Mammary epithelial cell (primary cell): ENCODE data around the gene CLEC20A.

Experiments used
- CTCF ChIP-seq, 2 donors: IDR thresholded peaks in 1 of 2; conservative IDR thresholded peaks in 1 of 2; 2 replicates each; pipeline ENCODE4 v1.5.1; 2011 to 2012; ENCODE audit warnings: inconsistent platforms in 2 of 2, low read length in 2 of 2, mild to moderate bottlenecking in 2 of 2, control low read depth in 1 of 2, low read depth in 1 of 2; ENCODE audit not compliant: insufficient read depth in 1 of 2; ENCODE audit errors: extremely low read depth in 1 of 2
- EZH2 ChIP-seq: IDR thresholded peaks from 2 replicates; pipeline ENCODE4 v1.6.1; 2012; ENCODE audit warnings: low read length, inconsistent platforms, borderline replicate concordance

GRCh38 chr1:178541829-178542553 is 45.2 kb upstream of the CLEC20A start:
- TF ChIP-seq EZH2 (no peak), CTCF (conservative IDR thresholded peaks at IDR 0.05 in 1 of 2, IDR thresholded peaks at IDR 0.05 in 1 of 2; ENCODE audit: extremely low read depth in 1 of 2, insufficient read depth in 1 of 2, low read depth in 1 of 2, low read length in 2 of 2) (no peak)
